GM23338 (cell line): ENCODE measurements around the gene DYRK1A. TPM values are rescaled to one million over a fixed set of nuclear protein-coding genes. Genes with fewer than 3 reads are reported as not detected.

Experiments used
- ATAC-seq: fragments of 200-7000 bp; cut with Tn5 transposase; 3 replicates; pipeline ENCODE4 v1.9.1; 2020
- DNase-seq: peaks from one replicate; pipeline ENCODE4 v3.0.0-alpha.2; 2015; ENCODE audit warnings: low spot score
- H2AFZ ChIP-seq: fragments of 200-600 bp; sonication (generic); 2 replicates; pipeline ENCODE4 v1.8.0; 2016; ENCODE audit warnings: antibody characterized with exemption, mild to moderate bottlenecking, moderate library complexity
- H3F3A ChIP-seq: fragments of 200-600 bp; sonication (generic); replicated peaks from 2 replicates; pipeline ENCODE4 v1.8.0; 2017; ENCODE audit warnings: antibody characterized with exemption, mixed run types, low read depth
- H3K27ac ChIP-seq: fragments of 200-600 bp; sonication (generic); 2 replicates; pipeline ENCODE4 v1.6.1; 2016; ENCODE audit warnings: low read depth
- H3K27me3 ChIP-seq: fragments of 200-600 bp; sonication (generic); 2 replicates; pipeline ENCODE4 v1.8.0; 2016; ENCODE audit warnings: mild to moderate bottlenecking, mixed run types, moderate library complexity; ENCODE audit not compliant: insufficient read depth
- H3K36me3 ChIP-seq: fragments of 200-600 bp; sonication (generic); 2 replicates; pipeline ENCODE4 v1.8.0; 2016; ENCODE audit warnings: mild to moderate bottlenecking; ENCODE audit not compliant: insufficient read depth
- H3K4me1 ChIP-seq: fragments of 200-600 bp; sonication (generic); 2 replicates; pipeline ENCODE4 v1.8.0; 2016; ENCODE audit warnings: mild to moderate bottlenecking, moderate library complexity; ENCODE audit not compliant: insufficient read depth
- H3K4me2 ChIP-seq: fragments of 200-600 bp; sonication (generic); 2 replicates; pipeline ENCODE4 v1.7.1; 2017; ENCODE audit warnings: mixed run types
- H3K4me3 ChIP-seq: fragments of 200-600 bp; sonication (generic); 2 replicates; pipeline ENCODE4 v1.6.1; 2016; ENCODE audit warnings: mixed run types
- H3K79me2 ChIP-seq: fragments of 200-600 bp; sonication (generic); replicated peaks from 2 replicates; pipeline ENCODE4 v1.8.0; 2017; ENCODE audit warnings: mild to moderate bottlenecking; ENCODE audit not compliant: insufficient read depth
- H3K9me2 ChIP-seq: fragments of 200-600 bp; sonication (generic); 2 replicates; pipeline ENCODE4 v1.8.0; 2017; ENCODE audit not compliant: insufficient read depth
- H4K20me1 ChIP-seq: fragments of 200-600 bp; sonication (generic); replicated peaks from 2 replicates; pipeline ENCODE4 v1.8.0; 2017; ENCODE audit warnings: mild to moderate bottlenecking; ENCODE audit not compliant: insufficient read depth
- H3K27ac Mint-ChIP-seq: 2 replicates; pipeline ENCODE4 v1.8.0; 2020; ENCODE audit warnings: inconsistent platforms, mild to moderate bottlenecking, moderate library complexity, mixed read lengths
- H3K27me3 Mint-ChIP-seq: 3 replicates; pipeline ENCODE4 v1.8.0; 2022; ENCODE audit warnings: low read depth, mild to moderate bottlenecking, moderate library complexity, mixed read lengths, inconsistent platforms; ENCODE audit not compliant: insufficient read depth, poor library complexity
- H3K36me3 Mint-ChIP-seq: 3 replicates; pipeline ENCODE4 v1.8.0; 2021; ENCODE audit warnings: low read depth, mild to moderate bottlenecking, inconsistent platforms, moderate library complexity, mixed read lengths
- H3K4me1 Mint-ChIP-seq: 3 replicates; pipeline ENCODE4 v1.8.0; 2020; ENCODE audit warnings: mild to moderate bottlenecking, inconsistent platforms, mixed read lengths
- H3K4me3 Mint-ChIP-seq: 3 replicates; pipeline ENCODE4 v1.8.0; 2021; ENCODE audit warnings: moderate library complexity, mild to moderate bottlenecking, inconsistent platforms, mixed read lengths
- H3K9me3 Mint-ChIP-seq: 3 replicates; pipeline ENCODE4 v1.8.0; 2020; ENCODE audit warnings: moderate library complexity, mild to moderate bottlenecking, inconsistent platforms, mixed read lengths
- CREB1 ChIP-seq: fragments of 250-450 bp; sonication (Bioruptor Pico); IDR thresholded peaks from 2 replicates; pipeline ENCODE4 v1.5.0; 2020; ENCODE audit warnings: low read depth, mild to moderate bottlenecking, moderate library complexity
- CTCF ChIP-seq, 2 experiments: fragments of 200-600 bp in 1 of 2; sonication (generic) in 1 of 2; conservative IDR thresholded peaks; 2 replicates each; pipeline versions ENCODE4 v1.5.1 to v1.6.1; 2016 to 2017; ENCODE audit warnings: antibody characterized with exemption in 2 of 2, low read depth in 2 of 2, mild to moderate bottlenecking in 2 of 2, moderate library complexity in 1 of 2
- ETS1 ChIP-seq: IDR thresholded peaks from 2 replicates; pipeline ENCODE4 v1.6.1; 2016; ENCODE audit warnings: antibody characterized with exemption
- EZH2 ChIP-seq: fragments of 200-600 bp; sonication (generic); IDR thresholded peaks from one replicate; pipeline ENCODE4 v1.8.0; 2017; ENCODE audit warnings: antibody characterized with exemption, mild to moderate bottlenecking, low read depth; ENCODE audit not compliant: unreplicated experiment
- EZH2phosphoT487 ChIP-seq: fragments of 200-600 bp; sonication (generic); IDR thresholded peaks from one replicate; pipeline ENCODE4 v1.8.1; 2018; ENCODE audit warnings: antibody characterized with exemption; ENCODE audit not compliant: unreplicated experiment
- JUNB ChIP-seq: IDR thresholded peaks from one replicate; pipeline ENCODE4 v1.6.1; 2016; ENCODE audit warnings: antibody characterized with exemption; ENCODE audit not compliant: unreplicated experiment
- POLR2AphosphoS5 ChIP-seq: IDR thresholded peaks from 2 replicates; pipeline ENCODE4 v1.6.1; 2016; ENCODE audit warnings: antibody characterized with exemption, low read depth
- REST ChIP-seq: IDR thresholded peaks from one replicate; pipeline ENCODE4 v1.6.1; 2018; ENCODE audit warnings: antibody characterized with exemption; ENCODE audit not compliant: unreplicated experiment
- STAT1 ChIP-seq: IDR thresholded peaks from one replicate; pipeline ENCODE4 v1.6.1; 2016; ENCODE audit warnings: antibody characterized with exemption; ENCODE audit not compliant: unreplicated experiment
- ZNF114 ChIP-seq: fragments of 250-450 bp; sonication (Bioruptor Pico); IDR thresholded peaks from 2 replicates; pipeline ENCODE4 v1.5.0; 2020; ENCODE audit warnings: mild to moderate bottlenecking, moderate library complexity
- ZNF462 ChIP-seq: fragments of 250-450 bp; sonication (Bioruptor Pico); IDR thresholded peaks from 2 replicates; pipeline ENCODE4 v1.5.0; 2020; ENCODE audit warnings: mild to moderate bottlenecking, moderate library complexity
- polyA plus RNA-seq: library from polyadenylated mRNA; unstranded; fragments of >200 nt; fragmentation: Nextera tagmentation; extraction: Ambion mirVana; gene quantifications from 2 replicates; pipeline ENCODE4 v1.2.1, GENCODE V29; 2016
- total RNA-seq: library from RNA; depleted of rRNA; stranded (reverse); fragments of >200 nt; shearing (Covaris generic); gene quantifications from 2 replicates; pipeline ENCODE4 v1.2.3, GENCODE V29; 2014

Gene DYRK1A
- total and polyA plus RNA-seq, 2 experiments from 2014 or later, result 10.3 to 84.7 TPM

- no peak for TF ChIP-seq ZNF462 (CRISPR knock-in tag)
Observed at GRCh38 chr21:37398697-37399096, 32.1 kb downstream of the DYRK1A start (continued).

GRCh38 chr21:37402251-37402867 is 35.8 kb downstream of the DYRK1A start:
- peaks cover 37% of the 10 kb centered on the region for H3K4me1 Mint-ChIP-seq
- Histone ChIP-seq H3K27me3 (no peaks in the 10 kb centered on the region), H2AFZ (no peak overlapping the region), H4K20me1 (peaks cover 67% of the 10 kb centered on the region), H3K27ac (no peak overlapping the region), H3K36me3 (no peaks in the 10 kb centered on the region), H3K4me2 (no peak overlapping the region), H3K4me3 (no peak overlapping the region), H3K79me2 (peaks cover 100% of the 10 kb centered on the region), H3K4me1 (peaks cover 22% of the 10 kb centered on the region), H3K9me2 (no peaks in the 10 kb centered on the region), H3F3A (no peaks in the 10 kb centered on the region)
- ATAC-seq, result no peak
- H3K36me3 Mint-ChIP-seq, result peaks cover 32% of the 10 kb centered on the region
- no peak for TF ChIP-seq POLR2AphosphoS5
- TF ChIP-seq REST, result no peak
- TF ChIP-seq STAT1, result no peak
- no peak for TF ChIP-seq CTCF (conservative IDR thresholded peaks at IDR 0.05; ENCODE audit: low read depth in 2 of 2)
- no peak for TF ChIP-seq EZH2
- TF ChIP-seq CREB1 (CRISPR knock-in tag), result no peak
- no peak for TF ChIP-seq EZH2phosphoT487
- TF ChIP-seq JUNB, result no peak
- TF ChIP-seq ETS1, result no peak
- TF ChIP-seq ZNF114 (CRISPR knock-in tag), result no peak
- H3K9me3 Mint-ChIP-seq, result peaks cover 22% of the 10 kb centered on the region; the same call in 2 of the 3 replicates
- H3K27ac Mint-ChIP-seq, result no peak overlapping the region
- peaks cover 5% of the 10 kb centered on the region for H3K27me3 Mint-ChIP-seq
- H3K4me3 Mint-ChIP-seq, result no peak overlapping the region
- no peak for DNase-seq
